ENCODE measurements around the gene PITPNM1.

GRCh38 chr11:67539550-67539949 is 34.4 kb upstream of the PITPNM1 start:
- TF ChIP-seq GABPA (IDR thresholded peaks at IDR 0.05; ENCODE audit: low read depth) (no peak), CTCF (IDR thresholded peaks at IDR 0.05; ENCODE audit: insufficient read depth, low read length) (no peak), SPI1 (IDR thresholded peaks at IDR 0.05; ENCODE audit: borderline replicate concordance, low read depth) (no peak), REST (IDR thresholded peaks at IDR 0.05; ENCODE audit: insufficient replicate concordance, low read depth) (no peak)

Measured in HL-60 (cell line).